ENCODE results near the gene TXNIP. TPM values are rescaled to one million over a fixed set of nuclear protein-coding genes. Genes with fewer than 3 reads are reported as not detected.

The TXNIP gene
- total and polyA plus RNA-seq, 2 donors (not counting 1 experiment from before 2014, with no cell fraction given), result 542 to 1,651 TPM

DNA sequence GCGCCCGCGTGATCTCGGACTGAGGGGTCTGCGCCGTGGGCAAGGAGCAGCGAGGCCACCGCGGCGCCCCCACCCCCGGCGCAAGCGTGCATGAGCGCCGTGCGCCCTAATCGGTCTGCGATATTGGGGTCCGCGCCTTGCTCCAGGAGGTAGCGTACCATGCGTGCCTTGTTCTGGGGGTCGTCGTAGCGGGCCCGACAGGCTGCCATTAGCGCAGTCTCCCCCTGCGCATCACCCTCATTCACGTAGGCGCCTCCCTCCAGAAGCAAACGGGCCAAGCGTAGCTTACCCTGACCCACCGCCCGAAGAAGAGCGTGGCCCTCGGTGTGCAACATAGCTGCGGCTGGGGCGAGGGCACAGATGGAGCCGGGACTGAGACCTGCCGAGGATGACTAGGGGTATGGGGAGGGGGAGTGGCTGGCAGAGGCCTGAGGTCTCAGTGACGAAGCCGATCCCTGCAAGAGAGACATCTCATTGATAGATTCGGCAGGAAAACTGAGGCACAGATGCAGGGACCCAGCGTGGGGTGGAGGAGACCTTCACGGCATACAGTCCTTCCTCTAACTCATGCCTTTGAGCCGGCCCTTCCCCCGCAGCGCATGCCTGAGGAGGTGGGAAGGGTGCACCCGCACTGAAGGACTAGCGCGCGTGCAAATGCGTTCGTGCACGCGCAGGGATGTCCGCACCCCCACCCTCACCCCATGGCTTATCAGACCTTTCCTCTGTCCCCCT lies 34.8 kb downstream of the TXNIP start:
- no peaks in the 10 kb centered on the region for H3K9me3 ChIP-seq (ENCODE audit: control extremely low read depth in 1 of 3, control insufficient read depth in 2 of 3, insufficient read depth in 1 of 3, low read length in 2 of 3)
- no peaks in the 10 kb centered on the region for H4K20me1 ChIP-seq (ENCODE audit: control insufficient read depth, insufficient read depth, low read length, poor library complexity, severe bottlenecking)
- H3K79me2 ChIP-seq (ENCODE audit: control insufficient read depth, insufficient read depth, low read length), result peaks cover 57% of the 10 kb centered on the region
- Mint-ChIP-seq H3K4me1 (peaks cover 77% of the 10 kb centered on the region), H3K9me3 (ENCODE audit: insufficient read depth) (no peaks in the 10 kb centered on the region), H3K27ac (peak overlapping the region; percentile 90), H3K4me3 (peak overlapping the region; percentile 99), H3K27me3 (no peaks in the 10 kb centered on the region)
- DNase-seq (peak; percentile 62), ATAC-seq (ENCODE audit: low read depth) (no peak)
- intact Hi-C loops (cut with micrococcal nuclease), result no loop called here
- H3K4me2 ChIP-seq (replicated peaks; ENCODE audit: low read depth, low read length, poor library complexity, severe bottlenecking), result peak overlapping the region; percentile 89
- no peaks in the 10 kb centered on the region for H3K36me3 ChIP-seq (replicated peaks in 1 of 2; ENCODE audit: control extremely low read depth in 1 of 2, control insufficient read depth in 1 of 2, extremely low read depth in 1 of 2, insufficient read depth in 2 of 2, low read length in 1 of 2)
- peak overlapping the region; percentile 89 for H2AFZ ChIP-seq (ENCODE audit: insufficient read depth, low read depth, low read length, poor library complexity, severe bottlenecking)
- peak overlapping the region; percentile 61 to 86 (median 72) for H3K4me3 ChIP-seq (ENCODE audit: control extremely low read depth in 1 of 5, extremely low read depth in 1 of 5, insufficient read depth in 1 of 5, low read depth in 2 of 5, low read length in 4 of 5)
- CTCF ChIA-PET, result interaction anchor here (1.1 to 5.6 kb wide), 2 partner anchors 18 to 116 kb away, joined by 3 to 82 read pairs; partner anchors contain the start of gene NUDT17
- WGBS (ENCODE audit: insufficient coverage), result under 1% methylated on average over 54 of the region's 57 CpGs
- H3K9ac ChIP-seq (ENCODE audit: low read length), result peak overlapping the region; percentile 77
- H3K4me1 ChIP-seq (ENCODE audit: control insufficient read depth in 2 of 2, insufficient read depth in 2 of 2, low read length in 2 of 2), result peaks cover 52 to 73% of the 10 kb centered on the region in 2 donors
- no peak for TF ChIP-seq EZH2 (IDR thresholded peaks at IDR 0.05; ENCODE audit: borderline replicate concordance, insufficient read depth, low read depth, low read length, poor library complexity, severe bottlenecking)
- TF ChIP-seq, protein P1, sequence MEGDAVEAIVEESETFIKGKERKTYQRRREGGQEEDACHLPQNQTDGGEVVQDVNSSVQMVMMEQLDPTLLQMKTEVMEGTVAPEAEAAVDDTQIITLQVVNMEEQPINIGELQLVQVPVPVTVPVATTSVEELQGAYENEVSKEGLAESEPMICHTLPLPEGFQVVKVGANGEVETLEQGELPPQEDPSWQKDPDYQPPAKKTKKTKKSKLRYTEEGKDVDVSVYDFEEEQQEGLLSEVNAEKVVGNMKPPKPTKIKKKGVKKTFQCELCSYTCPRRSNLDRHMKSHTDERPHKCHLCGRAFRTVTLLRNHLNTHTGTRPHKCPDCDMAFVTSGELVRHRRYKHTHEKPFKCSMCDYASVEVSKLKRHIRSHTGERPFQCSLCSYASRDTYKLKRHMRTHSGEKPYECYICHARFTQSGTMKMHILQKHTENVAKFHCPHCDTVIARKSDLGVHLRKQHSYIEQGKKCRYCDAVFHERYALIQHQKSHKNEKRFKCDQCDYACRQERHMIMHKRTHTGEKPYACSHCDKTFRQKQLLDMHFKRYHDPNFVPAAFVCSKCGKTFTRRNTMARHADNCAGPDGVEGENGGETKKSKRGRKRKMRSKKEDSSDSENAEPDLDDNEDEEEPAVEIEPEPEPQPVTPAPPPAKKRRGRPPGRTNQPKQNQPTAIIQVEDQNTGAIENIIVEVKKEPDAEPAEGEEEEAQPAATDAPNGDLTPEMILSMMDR (IDR thresholded peaks at IDR 0.05), result no peak
- POLR2A ChIA-PET, result interaction anchor here (0.6 to 3.5 kb wide), 6 partner anchors 18 to 1580 kb away, joined by 3 to 19 read pairs (median 4); partner anchors contain the start of genes BCL9, PEX11B and PIAS3
- H3K27ac ChIP-seq (ENCODE audit: low read length in 2 of 2), result no peak overlapping the region
- no peaks in the 10 kb centered on the region for H3K27me3 ChIP-seq (replicated peaks in 1 of 4; ENCODE audit: control extremely low read depth in 1 of 4, control insufficient read depth in 3 of 4, insufficient read depth in 4 of 4, low read length in 3 of 4)

DNA sequence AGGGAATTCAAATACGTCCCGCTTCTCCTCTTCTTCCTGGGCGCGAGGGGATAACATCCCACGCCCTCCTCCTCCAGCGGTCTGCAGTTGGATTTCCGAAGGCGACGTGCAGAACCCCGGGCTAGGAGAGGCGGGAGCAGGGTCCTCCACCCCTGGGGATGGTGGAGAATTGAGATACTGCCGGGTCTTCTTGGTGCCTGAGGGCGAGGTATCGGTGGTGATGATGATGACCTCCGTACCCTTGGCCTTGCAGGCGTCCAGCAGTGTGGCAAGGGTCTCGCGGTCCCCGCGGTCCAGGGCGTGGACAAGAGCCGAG lies 35.3 kb downstream of the TXNIP start:
- no peaks in the 10 kb centered on the region for H3K27me3 Mint-ChIP-seq
- TF ChIP-seq, protein P1 (IDR thresholded peaks at IDR 0.05), result no peak
- no peak for TF ChIP-seq EZH2 (IDR thresholded peaks at IDR 0.05; ENCODE audit: borderline replicate concordance, insufficient read depth, low read depth, low read length, poor library complexity, severe bottlenecking)
- H3K4me1 ChIP-seq (ENCODE audit: control insufficient read depth in 2 of 2, insufficient read depth in 2 of 2, low read length in 2 of 2), result peaks cover 57 to 78% of the 10 kb centered on the region in 2 donors
- H3K27me3 ChIP-seq (replicated peaks in 1 of 4; ENCODE audit: control extremely low read depth in 1 of 4, control insufficient read depth in 3 of 4, insufficient read depth in 4 of 4, low read length in 3 of 4), result no peaks in the 10 kb centered on the region
- H3K9me3 Mint-ChIP-seq (ENCODE audit: insufficient read depth), result no peaks in the 10 kb centered on the region
- no peaks in the 10 kb centered on the region for H3K9me3 ChIP-seq (ENCODE audit: control extremely low read depth in 1 of 3, control insufficient read depth in 2 of 3, insufficient read depth in 1 of 3, low read length in 2 of 3)
- WGBS (ENCODE audit: insufficient coverage), result under 1% methylated on average over 13 of the region's 22 CpGs
- peak overlapping the region; percentile 77 for H3K9ac ChIP-seq (ENCODE audit: low read length)
- H3K79me2 ChIP-seq (ENCODE audit: control insufficient read depth, insufficient read depth, low read length), result peaks cover 57% of the 10 kb centered on the region
- peak overlapping the region; percentile 89 for H3K4me2 ChIP-seq (replicated peaks; ENCODE audit: low read depth, low read length, poor library complexity, severe bottlenecking)
- peak overlapping the region in 1 of 2 donors; percentile 57 for H3K27ac ChIP-seq (ENCODE audit: low read length in 2 of 2)
- peak overlapping the region; percentile 99 for H3K4me3 Mint-ChIP-seq
- ATAC-seq (ENCODE audit: low read depth) (no peak), DNase-seq (peak; percentile 45)
- peaks cover 81% of the 10 kb centered on the region for H3K4me1 Mint-ChIP-seq
- peak overlapping the region; percentile 89 for H2AFZ ChIP-seq (ENCODE audit: insufficient read depth, low read depth, low read length, poor library complexity, severe bottlenecking)
- no peaks in the 10 kb centered on the region for H3K36me3 ChIP-seq (replicated peaks in 1 of 2; ENCODE audit: control extremely low read depth in 1 of 2, control insufficient read depth in 1 of 2, extremely low read depth in 1 of 2, insufficient read depth in 2 of 2, low read length in 1 of 2)
- H3K27ac Mint-ChIP-seq, result peak overlapping the region; percentile 84
- intact Hi-C loops (cut with micrococcal nuclease), result no loop called here
- peak overlapping the region; percentile 61 to 86 (median 72) for H3K4me3 ChIP-seq (ENCODE audit: control extremely low read depth in 1 of 5, extremely low read depth in 1 of 5, insufficient read depth in 1 of 5, low read depth in 2 of 5, low read length in 4 of 5)
- H4K20me1 ChIP-seq (ENCODE audit: control insufficient read depth, insufficient read depth, low read length, poor library complexity, severe bottlenecking), result no peaks in the 10 kb centered on the region
- CTCF ChIA-PET, result interaction anchor here (2.3 to 4.4 kb wide), 2 partner anchors 17 to 34 kb away, joined by 7 to 34 read pairs; partner anchors contain the start of gene RBM8A
- POLR2A ChIA-PET, result interaction anchor here (1.1 to 1.5 kb wide), 2 partner anchors 42 to 102 kb away, joined by 3 to 4 read pairs; partner anchors contain the start of genes PEX11B and PIAS3

Data from B cell (primary cell).